Caco-2 (cell line): ENCODE data around the gene TAS1R3. TPM values are rescaled to one million over a fixed set of nuclear protein-coding genes. Genes with fewer than 3 reads are reported as not detected.

Experiments used
- BruUV-seq: library from RNA; stranded (reverse); fragments of 400-500 nt; replicated peaks from 2 replicates; lab custom pipeline; 2021; lab: Mats Ljungman, UMichigan
- CTCF ChIA-PET: fragments of 300-600 bp; sonication (Branson Sonifier 250); formaldehyde crosslinking; loops from one replicate; lab custom pipeline; 2022; ENCODE audit warnings: antibody characterized with exemption; lab: Charles Lee
- POLR2A ChIA-PET: fragments of 300-600 bp; sonication (Branson Sonifier 250); formaldehyde crosslinking; loops from one replicate; lab custom pipeline; 2022; ENCODE audit warnings: antibody characterized with exemption; lab: Charles Lee
- DNase-seq, 2 experiments: peaks; one replicate each; pipeline versions ENCODE4 v3.0.0 to v3.0.0-alpha.2; 2020 to 2022
- H3K27me3 ChIP-seq: replicated peaks from 2 replicates; pipeline ENCODE4 v1.6.0; 2011; ENCODE audit warnings: low read length; ENCODE audit not compliant: control insufficient read depth, insufficient read depth
- H3K36me3 ChIP-seq: 2 replicates; pipeline ENCODE4 v1.5.1; 2011; ENCODE audit warnings: low read length; ENCODE audit not compliant: control insufficient read depth, insufficient read depth
- H3K4me1 ChIP-seq: fragments of 250-450 bp; sonication (Bioruptor Pico); 2 replicates; pipeline ENCODE4 v1.5.1; 2020; ENCODE audit warnings: mild to moderate bottlenecking
- H3K4me3 ChIP-seq: 2 replicates; pipeline ENCODE4 v1.5.1; 2011; ENCODE audit warnings: low read depth, mild to moderate bottlenecking, control low read depth, low read length
- H3K9me3 ChIP-seq: fragments of 250-450 bp; sonication (Bioruptor Pico); 2 replicates; pipeline ENCODE4 v1.5.1; 2020; ENCODE audit warnings: mild to moderate bottlenecking, moderate library complexity
- H3K27ac Mint-ChIP-seq: one replicate; pipeline ENCODE4 v1.8.0; 2022; ENCODE audit warnings: mixed read lengths; ENCODE audit not compliant: unreplicated experiment
- H3K27me3 Mint-ChIP-seq: one replicate; pipeline ENCODE4 v1.8.0; 2022; ENCODE audit warnings: mixed read lengths; ENCODE audit not compliant: insufficient read depth, unreplicated experiment
- H3K36me3 Mint-ChIP-seq: one replicate; pipeline ENCODE4 v1.8.0; 2022; ENCODE audit warnings: mild to moderate bottlenecking, mixed read lengths; ENCODE audit not compliant: insufficient read depth, unreplicated experiment
- H3K4me1 Mint-ChIP-seq: one replicate; pipeline ENCODE4 v1.8.0; 2022; ENCODE audit warnings: low read depth, mixed read lengths; ENCODE audit not compliant: unreplicated experiment
- H3K4me3 Mint-ChIP-seq: one replicate; pipeline ENCODE4 v1.8.0; 2022; ENCODE audit warnings: mild to moderate bottlenecking, moderate library complexity, mixed read lengths; ENCODE audit not compliant: unreplicated experiment
- H3K9me3 Mint-ChIP-seq: one replicate; pipeline ENCODE4 v1.8.0; 2022; ENCODE audit warnings: mixed read lengths; ENCODE audit not compliant: unreplicated experiment
- intact Hi-C: fragments of 100-400 bp; cut with micrococcal nuclease; formaldehyde crosslinking; loops from one replicate; pipeline ENCODE4 v1.10.0; 2022; ENCODE audit not compliant: unreplicated experiment
- total RNA-seq: library from RNA; stranded (reverse); gene quantifications from 2 replicates; pipeline ENCODE4 v1.2.3, GENCODE V29; 2022
- TF ChIP-seq, protein P1 (sequence below), 2 experiments: fragments of 200-600 bp in 1 of 2; IDR thresholded peaks; 1 replicate in 1 of 2; 2 replicates in 1 of 2; pipeline versions ENCODE4 v1.5.1 to v1.8.0; 2011 to 2022; ENCODE audit warnings: antibody characterized with exemption in 1 of 2, control low read depth in 1 of 2, inconsistent platforms in 1 of 2, low read depth in 1 of 2, low read length in 1 of 2, mild to moderate bottlenecking in 1 of 2, moderate library complexity in 1 of 2; ENCODE audit not compliant: insufficient read depth in 1 of 2, severe bottlenecking in 1 of 2, unreplicated experiment in 1 of 2

Gene TAS1R3
- total RNA-seq, 1 experiment from 2014 or later = 0.29 TPM

DNA sequence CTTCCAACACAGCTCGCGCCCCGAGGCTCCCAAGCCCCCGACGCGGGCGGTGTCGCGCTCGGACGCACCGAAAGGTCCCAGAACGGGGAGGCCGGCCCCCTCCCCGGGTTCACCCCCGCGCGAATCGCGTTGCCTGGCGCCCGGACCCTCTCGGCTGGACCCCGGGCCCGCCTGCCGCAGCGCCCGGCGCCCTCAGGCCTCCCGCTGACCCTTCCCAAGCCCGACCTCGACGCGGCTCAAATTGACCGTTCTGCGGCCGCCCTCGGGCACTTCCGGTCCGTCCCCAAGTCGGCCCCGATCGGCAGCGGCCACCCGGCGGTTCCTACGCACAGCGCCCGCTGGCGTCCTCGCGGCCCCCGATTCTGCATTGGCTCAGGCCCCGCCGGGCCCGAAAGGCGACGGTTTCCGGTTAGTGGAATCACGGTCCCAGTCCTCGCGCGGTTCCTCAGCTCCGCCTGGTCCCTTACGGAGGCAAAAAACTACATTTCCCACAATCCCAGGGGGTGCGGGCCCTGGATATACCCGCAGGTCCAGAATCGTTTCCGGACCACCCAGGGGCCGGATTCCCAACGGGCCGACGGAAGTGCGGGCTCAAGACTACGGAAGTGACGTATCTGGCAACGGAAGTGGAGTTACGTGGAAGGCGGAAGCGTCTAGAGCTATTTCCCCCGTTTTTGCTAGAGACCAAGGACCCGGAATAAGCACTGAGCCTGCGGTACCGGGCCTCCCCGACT lies 44.0 kb downstream of the TAS1R3 start, which contains the start of gene AURKAIP1:
TSS of gene AURKAIP1 (minus strand) at position 279 of the 734 bp plus-strand sequence. CDS start 451 bp downstream, outside the sequence.
- Histone ChIP-seq H3K9me3 (no peaks in the 10 kb centered on the region), H3K4me1 (peaks cover 6% of the 10 kb centered on the region), H3K4me3 (peak within 1 kb of the TSS; percentile 84), H3K27me3 (no peaks in the 10 kb centered on the region), H3K36me3 (no peaks in the 10 kb centered on the region)
- BruUV-seq = no TSS peak
- TF ChIP-seq, protein P1, sequence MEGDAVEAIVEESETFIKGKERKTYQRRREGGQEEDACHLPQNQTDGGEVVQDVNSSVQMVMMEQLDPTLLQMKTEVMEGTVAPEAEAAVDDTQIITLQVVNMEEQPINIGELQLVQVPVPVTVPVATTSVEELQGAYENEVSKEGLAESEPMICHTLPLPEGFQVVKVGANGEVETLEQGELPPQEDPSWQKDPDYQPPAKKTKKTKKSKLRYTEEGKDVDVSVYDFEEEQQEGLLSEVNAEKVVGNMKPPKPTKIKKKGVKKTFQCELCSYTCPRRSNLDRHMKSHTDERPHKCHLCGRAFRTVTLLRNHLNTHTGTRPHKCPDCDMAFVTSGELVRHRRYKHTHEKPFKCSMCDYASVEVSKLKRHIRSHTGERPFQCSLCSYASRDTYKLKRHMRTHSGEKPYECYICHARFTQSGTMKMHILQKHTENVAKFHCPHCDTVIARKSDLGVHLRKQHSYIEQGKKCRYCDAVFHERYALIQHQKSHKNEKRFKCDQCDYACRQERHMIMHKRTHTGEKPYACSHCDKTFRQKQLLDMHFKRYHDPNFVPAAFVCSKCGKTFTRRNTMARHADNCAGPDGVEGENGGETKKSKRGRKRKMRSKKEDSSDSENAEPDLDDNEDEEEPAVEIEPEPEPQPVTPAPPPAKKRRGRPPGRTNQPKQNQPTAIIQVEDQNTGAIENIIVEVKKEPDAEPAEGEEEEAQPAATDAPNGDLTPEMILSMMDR (IDR thresholded peaks at IDR 0.05; ENCODE audit: insufficient read depth in 1 of 2, low read depth in 1 of 2, low read length in 1 of 2, severe bottlenecking in 1 of 2, unreplicated experiment in 1 of 2) = peak in 1 of 2 experiments; percentile 39
- no peaks in the 10 kb centered on the region for H3K27me3 Mint-ChIP-seq
- H3K4me1 Mint-ChIP-seq = no peaks in the 10 kb centered on the region
- H3K9me3 Mint-ChIP-seq = no peaks in the 10 kb centered on the region
- H3K27ac Mint-ChIP-seq = peak within 1 kb of the TSS; percentile 93
- ChIA-PET CTCF (interaction anchor here (0.6 to 1.3 kb wide), 3 partner anchors 21 to 170 kb away, joined by 4 to 10 read pairs (median 6); no protein-coding TSS in a partner anchor), POLR2A (interaction anchor here (0.5 to 1.2 kb wide), 8 partner anchors 18 to 349 kb away, joined by 4 to 16 read pairs (median 5); partner anchors contain the start of genes CCNL2 and CDK11A)
- intact Hi-C loops = no loop called here
- H3K4me3 Mint-ChIP-seq = peak within 1 kb of the TSS; percentile 85
- peaks cover 16% of the 10 kb centered on the region for H3K36me3 Mint-ChIP-seq
- DNase-seq = peak; percentile 97 to 98

DNA sequence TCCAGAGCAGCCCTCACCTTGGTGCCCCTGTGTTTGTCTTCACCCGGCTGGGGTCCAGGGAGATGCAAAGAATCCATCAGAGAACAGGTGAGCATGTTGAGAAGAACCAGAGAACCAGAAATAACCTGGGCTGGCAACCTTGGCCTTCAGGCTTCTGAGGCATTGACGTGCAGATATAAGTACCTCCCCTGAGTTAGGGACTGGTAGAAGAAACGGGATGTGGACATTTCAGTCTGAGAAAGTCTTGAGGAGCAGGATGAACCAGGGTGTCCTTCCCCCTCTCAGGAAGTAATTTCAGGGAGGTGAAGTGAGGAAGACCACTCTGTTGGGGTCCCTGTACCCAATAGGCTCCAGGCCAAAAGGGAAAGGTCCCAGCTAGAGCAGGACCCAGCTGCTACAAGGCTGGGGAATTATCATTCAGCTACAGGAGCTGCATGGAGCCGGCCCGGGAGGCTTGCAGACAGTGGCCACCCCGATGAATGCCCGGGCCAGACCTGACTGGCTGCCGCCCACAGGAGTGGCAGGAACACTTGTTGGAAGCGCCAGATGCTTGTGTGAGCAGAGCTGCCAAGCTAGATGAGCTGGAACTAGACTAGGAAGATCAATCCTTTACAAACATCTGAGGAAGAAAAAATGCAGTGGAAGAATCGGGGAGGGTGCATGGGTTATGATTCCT lies 45.6 kb downstream of the TAS1R3 start:
- Mint-ChIP-seq H3K9me3 (no peaks in the 10 kb centered on the region), H3K4me3 (peak overlapping the region; percentile 85), H3K27ac (peak overlapping the region; percentile 93), H3K36me3 (peaks cover 10% of the 10 kb centered on the region), H3K27me3 (no peaks in the 10 kb centered on the region), H3K4me1 (no peaks in the 10 kb centered on the region)
- CTCF ChIA-PET = interaction anchor here (1.3 kb wide), 1 partner anchor 28 kb away, joined by 4 read pairs; no protein-coding TSS in a partner anchor
- no peaks in the 10 kb centered on the region for H3K36me3 ChIP-seq
- no peaks in the 10 kb centered on the region for H3K27me3 ChIP-seq
- no TSS peak for BruUV-seq
- H3K4me1 ChIP-seq = peaks cover 6% of the 10 kb centered on the region
- TF ChIP-seq, protein P1 (IDR thresholded peaks at IDR 0.05; ENCODE audit: insufficient read depth in 1 of 2, low read depth in 1 of 2, low read length in 1 of 2, severe bottlenecking in 1 of 2, unreplicated experiment in 1 of 2) = no peak
- H3K9me3 ChIP-seq = no peaks in the 10 kb centered on the region
- intact Hi-C loops = no loop called here
- DNase-seq = no peak
- no peak overlapping the region for H3K4me3 ChIP-seq
- POLR2A ChIA-PET = no interaction called here

DNA sequence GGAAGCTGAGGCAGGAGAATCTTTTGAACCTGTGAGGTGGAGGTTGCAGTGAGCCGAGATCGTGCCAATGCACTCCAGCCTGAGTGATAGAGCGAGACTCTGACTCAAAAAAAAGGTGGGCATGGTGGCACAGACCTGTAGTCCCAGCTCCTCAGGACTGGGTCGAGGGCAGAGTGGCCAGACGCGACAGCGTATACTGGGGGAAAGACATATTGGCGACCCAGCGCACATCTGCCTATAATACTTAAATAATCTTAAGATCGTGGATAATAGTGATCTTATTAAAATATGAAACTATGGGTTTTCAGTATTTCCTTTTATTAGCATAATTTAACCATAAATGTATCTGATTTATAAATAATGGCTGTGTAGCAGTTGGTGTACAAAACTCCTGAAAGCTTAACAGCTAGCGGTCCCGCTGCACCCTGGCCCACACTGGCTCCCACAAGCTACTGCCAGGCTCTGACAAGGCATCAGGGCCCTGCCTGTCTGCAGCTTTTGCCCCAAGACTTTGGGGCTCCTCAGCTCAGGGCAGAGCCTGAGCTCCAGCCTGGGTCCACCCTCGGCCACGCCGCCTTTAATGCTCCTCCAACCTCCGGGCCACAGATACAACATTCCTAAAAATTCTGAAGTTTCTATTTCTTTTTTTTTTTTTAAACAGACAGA lies 46.6 kb downstream of the TAS1R3 start:
- intact Hi-C loops = no loop called here

More for the DNA sequence above, 46.6 kb downstream of the TAS1R3 start:
- peaks cover 5% of the 10 kb centered on the region for H3K9me3 Mint-ChIP-seq
- H3K36me3 Mint-ChIP-seq = peaks cover 10% of the 10 kb centered on the region
- POLR2A ChIA-PET = no interaction called here
- Histone ChIP-seq H3K36me3 (no peaks in the 10 kb centered on the region), H3K9me3 (no peaks in the 10 kb centered on the region), H3K4me3 (no peak overlapping the region), H3K4me1 (peaks cover 6% of the 10 kb centered on the region), H3K27me3 (no peaks in the 10 kb centered on the region)
- H3K4me1 Mint-ChIP-seq = no peaks in the 10 kb centered on the region
- no peak for DNase-seq
- TF ChIP-seq, protein P1 (IDR thresholded peaks at IDR 0.05; ENCODE audit: insufficient read depth in 1 of 2, low read depth in 1 of 2, low read length in 1 of 2, severe bottlenecking in 1 of 2, unreplicated experiment in 1 of 2) = no peak
- H3K4me3 Mint-ChIP-seq = no peak overlapping the region
- BruUV-seq = no TSS peak
- no peak overlapping the region for H3K27ac Mint-ChIP-seq
- CTCF ChIA-PET = no interaction called here
- H3K27me3 Mint-ChIP-seq = no peaks in the 10 kb centered on the region
